ENCODE data around the gene OR4D6. TPM values are rescaled to one million over a fixed set of nuclear protein-coding genes. Genes with fewer than 3 reads are reported as not detected.
A peak's percentile ranks its signal among the peaks of the same experiment; 100 is the strongest.

OR4D6 gene
- polyA plus RNA-seq (ENCODE audit: low read depth in 6 of 6) = not detected

GRCh38 chr11:59456661-59457060 lies at the start of gene OR4D6:
Gene OR4D6, plus strand, starts transcription at chr11:59456961. Its CDS starts 0 bp downstream, at chr11:59456961.
- Mint-ChIP-seq H3K27me3 (peaks cover 8 to 24% (median 17%) of the 10 kb centered on the region in 3 donors), H3K4me1 (no peaks in the 10 kb centered on the region), H3K27ac (peak within 1 kb of the TSS in 1 of 6 donors; percentile 21), H3K9me3 (no peaks in the 10 kb centered on the region), H3K36me3 (peaks cover 0 to 5% of the 10 kb centered on the region in 2 donors), H3K4me3 (no peak within 1 kb of the TSS)
- ATAC-seq (ENCODE audit: low read depth in 2 of 2) (no peak), DNase-seq (no peak)

GRCh38 chr11:59413646-59414045 lies 43.1 kb upstream of the OR4D6 start:
- peak overlapping the region in 1 of 6 donors; percentile 22 for H3K27ac Mint-ChIP-seq
- peaks cover 8 to 13% of the 10 kb centered on the region in 2 donors for H3K36me3 Mint-ChIP-seq
- DNase-seq (no peak), ATAC-seq (ENCODE audit: low read depth in 2 of 2) (no peak)
- H3K4me1 Mint-ChIP-seq = peaks cover 38 to 43% (median 40%) of the 10 kb centered on the region in 3 donors
- H3K27me3 Mint-ChIP-seq = no peaks in the 10 kb centered on the region
- no peak overlapping the region for H3K4me3 Mint-ChIP-seq
- H3K9me3 Mint-ChIP-seq = peaks cover 5 to 37% (median 21%) of the 10 kb centered on the region in 7 donors

DNA sequence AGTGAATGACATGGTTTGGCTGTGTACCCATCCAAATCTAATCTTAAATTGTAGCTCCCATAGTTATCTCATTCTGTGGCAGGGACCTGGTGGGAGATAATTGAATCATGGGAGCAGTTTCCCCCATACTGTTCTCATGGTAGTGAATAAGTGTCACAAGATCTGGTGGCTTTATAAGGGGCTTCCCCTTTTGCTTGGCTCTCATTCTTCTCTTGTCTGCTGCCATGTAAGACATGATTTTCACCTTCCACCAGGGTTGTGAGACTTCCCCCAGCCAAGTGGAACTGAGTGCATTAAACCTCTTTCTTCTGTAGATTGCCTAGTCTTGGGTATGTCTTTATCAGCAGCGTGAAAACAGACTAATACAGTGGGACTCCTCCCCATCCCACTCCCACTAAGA lies 41.6 kb upstream of the OR4D6 start:
- no peak for DNase-seq
- Mint-ChIP-seq H3K4me1 (peaks cover 43 to 47% (median 44%) of the 10 kb centered on the region in 3 donors), H3K27me3 (no peaks in the 10 kb centered on the region), H3K9me3 (peaks cover 4 to 22% (median 9%) of the 10 kb centered on the region in 7 donors), H3K36me3 (peaks cover 5 to 6% of the 10 kb centered on the region in 2 donors), H3K27ac (peak overlapping the region in 3 of 6 donors; percentile 34 to 71 (median 40)), H3K4me3 (peak overlapping the region in 3 of 8 donors; percentile 22 to 48 (median 32))
- ATAC-seq (ENCODE audit: low read depth in 2 of 2) = peak in 1 of 2 donors; percentile 42

DNA sequence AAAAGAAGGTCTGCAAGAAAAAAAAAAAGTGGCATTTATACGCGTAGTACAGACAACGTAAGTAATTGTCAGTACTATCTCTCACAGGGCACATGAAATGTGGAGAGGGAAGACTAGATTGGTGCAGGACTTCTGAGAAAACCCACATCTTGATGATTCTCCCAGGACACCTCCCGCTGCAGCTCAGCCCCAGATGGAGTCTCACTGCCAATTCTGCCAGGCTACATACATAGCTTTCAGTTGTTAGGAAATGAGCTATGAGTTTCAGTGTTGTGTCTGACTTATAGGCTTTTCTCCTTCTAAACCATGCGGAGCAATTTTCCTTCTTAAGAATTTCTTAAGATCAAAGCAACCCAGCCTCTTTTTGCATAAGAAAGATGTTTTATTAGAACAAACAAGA lies 40.1 kb upstream of the OR4D6 start:
- peaks cover 44 to 49% (median 47%) of the 10 kb centered on the region in 3 donors for H3K4me1 Mint-ChIP-seq
- no peak for DNase-seq

DNA sequence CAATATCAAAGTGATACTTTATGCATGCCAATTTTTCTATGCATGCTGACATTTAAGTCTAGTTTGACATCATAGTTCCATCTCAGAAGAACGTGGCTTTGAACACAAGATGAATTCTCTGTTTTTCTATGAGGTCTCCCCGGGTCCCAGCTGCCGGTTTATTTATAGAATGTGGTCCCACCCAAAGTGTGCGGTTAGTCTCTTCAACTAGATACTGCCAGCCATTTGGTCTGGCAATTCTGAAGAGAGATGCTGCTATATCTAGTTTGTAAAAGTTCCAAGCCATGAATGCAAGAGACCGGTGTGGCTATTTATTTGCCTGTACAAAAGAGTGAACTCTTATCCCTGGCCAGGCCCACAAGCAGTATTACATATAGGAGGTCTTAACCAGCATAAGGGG lies 39.7 kb upstream of the OR4D6 start:
- peak; percentile 56 for DNase-seq
- Mint-ChIP-seq H3K27me3 (no peaks in the 10 kb centered on the region), H3K9me3 (peaks cover 0 to 11% (median 7%) of the 10 kb centered on the region in 7 donors), H3K4me3 (peak overlapping the region; percentile 31 to 85 (median 56)), H3K4me1 (peaks cover 45 to 51% (median 48%) of the 10 kb centered on the region in 3 donors), H3K27ac (peak overlapping the region; percentile 20 to 96 (median 84)), H3K36me3 (peaks cover 0 to 8% of the 10 kb centered on the region in 2 donors)
- ATAC-seq (ENCODE audit: low read depth in 2 of 2) = peak; percentile 76 to 77

More for the DNA sequence above, 40.1 kb upstream of the OR4D6 start:
- Mint-ChIP-seq H3K36me3 (peaks cover 0 to 8% of the 10 kb centered on the region in 2 donors), H3K4me3 (peak overlapping the region; percentile 31 to 85 (median 56)), H3K27me3 (no peaks in the 10 kb centered on the region), H3K27ac (peak overlapping the region in 5 of 6 donors; percentile 20 to 96 (median 87)), H3K9me3 (peaks cover 0 to 11% (median 7%) of the 10 kb centered on the region in 7 donors)
- ATAC-seq (ENCODE audit: low read depth in 2 of 2) = peak; percentile 30 to 37

- H3K9me3 Mint-ChIP-seq = peaks cover 0 to 11% (median 7%) of the 10 kb centered on the region in 7 donors
- no peak overlapping the region for H3K27ac Mint-ChIP-seq
- ATAC-seq (ENCODE audit: low read depth in 2 of 2) (no peak), DNase-seq (no peak)
- H3K4me1 Mint-ChIP-seq = peaks cover 52 to 60% (median 56%) of the 10 kb centered on the region in 3 donors
- H3K27me3 Mint-ChIP-seq = no peaks in the 10 kb centered on the region
- peaks cover 0 to 8% of the 10 kb centered on the region in 2 donors for H3K36me3 Mint-ChIP-seq
- H3K4me3 Mint-ChIP-seq = peak overlapping the region in 1 of 8 donors; percentile 5
Measured at GRCh38 chr11:59418156-59418555, 38.6 kb upstream of the OR4D6 start.

GRCh38 chr11:59423835-59424234 lies 32.9 kb upstream of the OR4D6 start:
- Mint-ChIP-seq H3K27me3 (no peaks in the 10 kb centered on the region), H3K27ac (peak overlapping the region in 1 of 6 donors; percentile 72), H3K4me1 (peaks cover 10 to 34% (median 10%) of the 10 kb centered on the region in 3 donors), H3K9me3 (peaks cover 0 to 5% (median 0%) of the 10 kb centered on the region in 7 donors), H3K36me3 (peaks cover 0 to 8% of the 10 kb centered on the region in 2 donors), H3K4me3 (no peak overlapping the region)
- DNase-seq = no peak
- ATAC-seq (ENCODE audit: low read depth in 2 of 2) = no peak

- H3K9me3 Mint-ChIP-seq = peaks cover 0 to 5% (median 0%) of the 10 kb centered on the region in 7 donors
Measured at GRCh38 chr11:59425131-59425530, 31.6 kb upstream of the OR4D6 start.

GRCh38 chr11:59426361-59427067 lies 30.2 kb upstream of the OR4D6 start, which contains the start of gene OR5A2:
Gene OR5A2, minus strand, starts transcription at chr11:59426413. Its CDS starts 3,460 bp downstream, at chr11:59422953.
- peaks cover 0 to 4% (median 0%) of the 10 kb centered on the region in 3 donors for H3K27me3 Mint-ChIP-seq
- DNase-seq (no peak), ATAC-seq (ENCODE audit: low read depth in 2 of 2) (no peak)
- H3K27ac Mint-ChIP-seq = no peak within 1 kb of the TSS
- no peaks in the 10 kb centered on the region for H3K9me3 Mint-ChIP-seq
- no peaks in the 10 kb centered on the region for H3K36me3 Mint-ChIP-seq
- H3K4me3 Mint-ChIP-seq = no peak within 1 kb of the TSS
- peaks cover 9 to 36% (median 12%) of the 10 kb centered on the region in 3 donors for H3K4me1 Mint-ChIP-seq

More at GRCh38 chr11:59425131-59425530, 31.6 kb upstream of the OR4D6 start:
- DNase-seq = no peak
- no peak for ATAC-seq (ENCODE audit: low read depth in 2 of 2)
- Mint-ChIP-seq H3K27me3 (peaks cover 0 to 3% (median 0%) of the 10 kb centered on the region in 3 donors), H3K27ac (peak overlapping the region in 1 of 6 donors; percentile 64), H3K36me3 (peaks cover 0 to 8% of the 10 kb centered on the region in 2 donors), H3K4me1 (peaks cover 9 to 42% (median 11%) of the 10 kb centered on the region in 3 donors), H3K4me3 (no peak overlapping the region)

DNA sequence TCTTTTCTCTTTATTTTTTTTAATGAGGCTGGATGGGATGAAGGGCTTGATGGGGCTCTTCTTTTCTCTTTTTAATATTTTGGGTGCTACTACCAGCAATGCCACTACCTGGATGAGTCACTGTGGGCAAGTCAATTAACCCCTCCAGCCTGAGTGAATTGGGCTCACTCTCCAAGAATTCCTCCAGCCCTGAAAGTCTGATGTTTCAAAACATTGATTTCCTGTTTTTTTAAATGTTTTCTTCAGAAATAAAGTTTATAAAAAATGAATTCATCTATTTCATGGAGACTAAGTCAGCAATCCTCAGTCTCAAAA lies 29.7 kb upstream of the OR4D6 start:
- H3K9me3 Mint-ChIP-seq = no peaks in the 10 kb centered on the region
- DNase-seq = no peak
- peaks cover 8 to 34% (median 11%) of the 10 kb centered on the region in 3 donors for H3K4me1 Mint-ChIP-seq
- ATAC-seq (ENCODE audit: low read depth in 2 of 2) = no peak
- H3K27ac Mint-ChIP-seq = no peak overlapping the region
- H3K36me3 Mint-ChIP-seq = no peaks in the 10 kb centered on the region
- H3K27me3 Mint-ChIP-seq = peaks cover 0 to 4% (median 0%) of the 10 kb centered on the region in 3 donors
- H3K4me3 Mint-ChIP-seq = no peak overlapping the region

- Mint-ChIP-seq H3K4me1 (peaks cover 0 to 25% (median 4%) of the 10 kb centered on the region in 3 donors), H3K4me3 (no peak overlapping the region), H3K36me3 (no peaks in the 10 kb centered on the region), H3K27me3 (peaks cover 0 to 4% (median 0%) of the 10 kb centered on the region in 3 donors), H3K27ac (peak overlapping the region in 1 of 6 donors; percentile 58), H3K9me3 (no peaks in the 10 kb centered on the region)
- peak; percentile 73 for DNase-seq
- peak; percentile 81 to 93 for ATAC-seq (ENCODE audit: low read depth in 2 of 2)
Measured at GRCh38 chr11:59429924-59430516, 26.7 kb upstream of the OR4D6 start.

GRCh38 chr11:59436169-59436568 lies 20.6 kb upstream of the OR4D6 start, which contains the start of gene OR5A1:
Gene OR5A1, plus strand, starts transcription at chr11:59436469. Its CDS starts 6,700 bp downstream, at chr11:59443169.
- H3K9me3 Mint-ChIP-seq = no peaks in the 10 kb centered on the region
- no peaks in the 10 kb centered on the region for H3K27me3 Mint-ChIP-seq
- H3K27ac Mint-ChIP-seq = peak within 1 kb of the TSS in 1 of 6 donors; percentile 0
- ATAC-seq (ENCODE audit: low read depth in 2 of 2) (no peak), DNase-seq (no peak)
- H3K36me3 Mint-ChIP-seq = no peaks in the 10 kb centered on the region
- H3K4me3 Mint-ChIP-seq = no peak within 1 kb of the TSS
- no peaks in the 10 kb centered on the region for H3K4me1 Mint-ChIP-seq

DNA sequence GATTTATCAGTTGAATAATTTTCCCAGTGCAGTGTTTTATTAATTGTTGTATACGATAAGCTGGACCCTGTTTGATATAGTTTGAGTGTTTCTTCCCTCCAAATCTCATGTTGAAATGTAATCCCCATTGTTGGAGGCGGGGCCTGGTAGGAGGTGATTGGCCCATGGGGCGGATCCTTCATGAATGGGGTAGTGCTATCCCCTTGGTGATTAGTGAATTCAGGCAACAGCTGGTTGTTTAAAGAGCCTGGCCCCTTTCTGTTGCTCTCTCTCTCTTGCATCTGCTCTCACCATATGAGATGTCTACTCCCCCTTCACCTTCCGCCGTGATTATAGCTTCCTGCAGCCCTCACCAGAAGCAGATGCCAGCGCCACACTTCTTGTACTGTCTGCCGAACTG lies 19.0 kb upstream of the OR4D6 start:
- ATAC-seq (ENCODE audit: low read depth in 2 of 2) (no peak), DNase-seq (no peak)
- peak overlapping the region in 1 of 6 donors; percentile 5 for H3K27ac Mint-ChIP-seq
- no peaks in the 10 kb centered on the region for H3K27me3 Mint-ChIP-seq
- H3K4me1 Mint-ChIP-seq = no peaks in the 10 kb centered on the region
- H3K36me3 Mint-ChIP-seq = no peaks in the 10 kb centered on the region
- H3K4me3 Mint-ChIP-seq = no peak overlapping the region
- no peaks in the 10 kb centered on the region for H3K9me3 Mint-ChIP-seq

Data from naive B cell (primary cell).